GM21447 (cell line): ENCODE data around the gene IKBKG.
"Not testable (repeated sequence)": the region's sequence is repeated elsewhere in the genome, so short reads cannot be mapped to it uniquely, and the experiment has no call there.

Experiments used
- ATAC-seq: cut with Tn5 transposase; IDR thresholded peaks from one replicate; pipeline ENCODE4 v1.9.1; 2021; ENCODE audit not compliant: unreplicated experiment

The IKBKG gene

GRCh38 chrX:154552112-154552806 lies 4.8 kb downstream of the IKBKG start:
- ATAC-seq = not testable (repeated sequence)

DNA sequence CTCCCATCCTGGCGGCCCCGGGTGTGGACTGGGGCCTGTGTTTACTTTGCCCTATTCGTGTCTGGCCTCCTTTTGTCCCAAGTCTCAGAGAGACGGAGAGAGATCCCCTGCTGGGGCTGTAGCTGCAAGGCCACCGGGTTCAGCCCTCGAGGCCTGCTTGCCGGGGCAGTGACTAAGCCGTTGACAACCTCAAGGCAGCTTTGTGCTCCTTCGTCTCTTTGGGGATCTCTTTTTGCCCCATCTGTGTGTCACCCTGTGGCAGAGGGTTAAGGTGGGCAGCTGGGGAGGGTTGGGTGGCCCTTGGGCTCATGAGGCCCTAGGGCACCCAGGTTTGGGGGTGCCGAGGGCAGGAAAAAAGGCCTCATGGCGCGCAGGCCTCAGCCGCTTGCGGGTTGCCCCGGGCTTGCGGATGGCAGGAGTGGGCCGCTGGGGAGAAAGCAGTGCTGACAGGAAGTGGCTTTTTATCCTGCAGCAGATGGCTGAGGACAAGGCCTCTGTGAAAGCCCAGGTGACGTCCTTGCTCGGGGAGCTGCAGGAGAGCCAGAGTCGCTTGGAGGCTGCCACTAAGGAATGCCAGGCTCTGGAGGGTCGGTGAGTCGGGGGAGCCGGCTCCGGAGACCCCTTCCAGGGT lies 10.8 kb downstream of the IKBKG start:
- not testable (repeated sequence) for ATAC-seq

- ATAC-seq = not testable (repeated sequence)
Observed at GRCh38 chrX:154558896-154559295, 11.5 kb downstream of the IKBKG start.

- ATAC-seq = not testable (repeated sequence)
Observed at GRCh38 chrX:154560326-154560725, 12.9 kb downstream of the IKBKG start.

DNA sequence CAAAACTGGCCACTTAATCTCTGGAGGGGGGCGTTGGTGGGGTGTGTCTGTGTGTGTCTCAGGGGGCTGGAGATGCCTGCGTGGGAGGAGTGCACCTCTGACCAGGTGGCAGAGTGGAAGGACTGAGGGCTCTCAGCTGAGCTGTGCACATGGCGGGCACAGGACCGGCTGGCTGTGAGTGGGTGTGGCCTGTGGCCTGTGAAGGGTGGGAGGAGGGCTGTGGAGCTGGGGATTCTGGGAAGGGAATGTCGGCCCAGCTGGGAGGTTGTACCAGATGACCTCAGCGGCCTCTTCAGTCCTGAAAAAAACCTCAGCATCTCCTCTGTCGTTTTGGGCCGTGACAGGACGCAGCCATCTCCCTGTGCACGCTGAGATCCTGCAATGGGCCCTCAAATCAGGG lies 14.9 kb downstream of the IKBKG start:
- ATAC-seq = not testable (repeated sequence)

GRCh38 chrX:154570361-154570760 lies 22.9 kb downstream of the IKBKG start:
- ATAC-seq = not testable (repeated sequence)

- not testable (repeated sequence) for ATAC-seq
Observed at GRCh38 chrX:154573061-154573460, 25.6 kb downstream of the IKBKG start.

DNA sequence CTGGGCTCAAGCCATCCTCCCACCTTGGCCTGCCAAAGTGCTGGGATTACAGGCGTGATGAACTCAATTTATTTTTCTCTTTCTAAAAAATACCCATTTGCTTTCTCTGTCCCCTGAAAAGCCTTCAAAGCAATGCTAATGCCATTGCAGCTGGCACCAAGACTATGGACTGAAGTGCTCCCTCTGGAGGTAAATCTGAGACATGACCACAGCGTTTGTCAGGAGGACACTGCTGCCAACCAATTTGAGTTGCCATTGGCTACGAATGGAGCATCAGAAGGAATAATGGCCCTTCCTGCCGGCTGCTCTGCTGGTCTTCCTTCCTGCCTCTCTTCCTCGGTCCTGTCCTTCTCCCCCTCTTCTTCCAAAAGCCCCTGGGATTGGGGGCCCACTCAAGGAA lies 27.7 kb downstream of the IKBKG start:
- ATAC-seq = not testable (repeated sequence)

DNA sequence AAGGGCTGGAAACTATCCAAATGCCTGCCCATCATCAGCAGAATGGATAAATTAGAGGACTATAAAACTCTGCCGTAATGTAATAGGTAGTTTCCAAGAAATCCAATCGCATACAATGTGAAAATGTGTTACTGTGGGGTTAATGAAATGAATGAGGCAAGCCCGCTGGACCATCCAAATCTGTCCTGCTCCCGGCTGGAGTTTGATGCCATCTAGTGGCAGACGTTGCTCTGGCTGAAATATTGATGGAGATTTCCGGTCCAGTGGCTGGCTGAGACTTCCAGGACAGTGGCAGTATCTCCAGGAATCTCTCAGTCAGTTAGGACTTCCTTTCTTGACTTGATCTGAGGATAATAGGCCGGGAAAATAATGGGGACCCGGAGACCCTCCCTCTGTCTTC lies 35.6 kb downstream of the IKBKG start:
- not testable (repeated sequence) for ATAC-seq

DNA sequence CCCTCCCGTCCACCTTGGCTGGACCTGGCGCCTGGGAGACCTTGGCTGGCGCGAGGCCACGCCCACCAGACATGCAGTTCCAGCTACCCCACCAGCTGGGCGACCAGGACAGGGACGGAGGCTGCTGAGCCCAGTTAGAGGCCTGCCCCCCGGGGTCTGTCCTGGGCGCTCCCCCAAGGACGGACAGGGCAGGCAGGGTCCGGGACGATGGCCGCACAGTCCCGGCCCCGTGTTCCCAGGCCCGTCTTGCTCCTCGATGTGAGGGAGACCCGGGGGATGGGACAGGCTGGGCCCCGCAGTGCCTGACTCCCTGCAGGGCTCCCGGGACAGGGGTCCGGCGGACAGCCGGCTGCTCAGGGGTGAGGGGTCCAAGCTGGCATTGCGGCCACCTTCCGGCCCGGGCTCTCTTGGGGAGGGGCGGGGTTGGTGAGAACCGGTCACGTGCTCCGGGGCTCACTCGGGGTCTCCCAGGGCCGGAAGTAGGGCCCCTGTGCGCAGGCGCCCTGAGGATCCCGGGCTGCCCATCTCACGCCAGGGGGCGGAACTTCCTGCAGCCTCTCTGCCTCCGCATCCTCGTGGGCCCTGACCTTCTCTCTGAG lies 37.3 kb downstream of the IKBKG start, which contains the start of gene CTAG1A:
Gene CTAG1A, plus strand, starts transcription at position 549 of the 599 bp plus-strand sequence. CDS start 74 bp downstream, outside the sequence.
- ATAC-seq = not testable (repeated sequence)

DNA sequence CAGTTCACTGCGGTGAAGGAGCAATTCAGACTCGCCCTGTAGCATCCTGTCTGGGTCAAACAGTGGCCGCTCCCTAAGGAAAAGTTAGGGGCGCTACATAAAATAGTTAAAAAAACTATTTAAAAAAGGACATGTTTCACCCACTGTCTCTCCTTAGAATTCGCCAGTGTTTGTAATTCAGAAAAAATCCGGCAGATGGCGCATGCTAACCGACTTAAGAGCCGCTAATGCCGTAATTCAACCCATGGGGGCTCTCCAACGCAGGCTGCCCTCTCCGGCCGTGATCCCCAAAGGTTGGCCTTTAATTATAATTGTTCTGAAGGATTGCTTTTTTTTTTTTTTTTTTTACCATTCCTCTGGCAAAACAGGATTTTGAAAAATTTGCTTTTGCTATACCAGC lies 43.0 kb downstream of the IKBKG start:
- not testable (repeated sequence) for ATAC-seq

- ATAC-seq = no peak
Observed at GRCh38 chrX:154592505-154592904, 45.1 kb downstream of the IKBKG start.

- no peak for ATAC-seq
Observed at GRCh38 chrX:154593201-154593600, 45.8 kb downstream of the IKBKG start.

DNA sequence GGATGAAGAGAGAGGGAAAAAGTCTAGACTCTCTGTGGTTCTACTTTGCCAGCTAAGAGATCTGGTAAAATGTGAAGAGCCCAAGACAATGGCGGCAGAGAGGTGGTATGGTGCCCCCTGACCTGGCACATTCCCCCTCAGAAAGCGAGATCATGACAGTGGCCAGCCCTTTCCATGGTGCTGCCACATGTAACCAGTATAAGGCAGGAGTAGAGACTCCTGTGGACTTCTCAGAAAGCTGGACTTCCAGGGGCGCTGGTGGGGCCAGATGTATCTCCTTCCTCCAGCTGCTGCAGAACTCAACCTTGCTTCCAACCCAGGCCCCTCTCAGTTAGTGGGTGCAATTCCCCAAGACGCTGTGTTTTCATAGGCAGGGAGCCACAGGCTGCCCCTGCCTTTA lies 47.1 kb downstream of the IKBKG start:
- no peak for ATAC-seq

DNA sequence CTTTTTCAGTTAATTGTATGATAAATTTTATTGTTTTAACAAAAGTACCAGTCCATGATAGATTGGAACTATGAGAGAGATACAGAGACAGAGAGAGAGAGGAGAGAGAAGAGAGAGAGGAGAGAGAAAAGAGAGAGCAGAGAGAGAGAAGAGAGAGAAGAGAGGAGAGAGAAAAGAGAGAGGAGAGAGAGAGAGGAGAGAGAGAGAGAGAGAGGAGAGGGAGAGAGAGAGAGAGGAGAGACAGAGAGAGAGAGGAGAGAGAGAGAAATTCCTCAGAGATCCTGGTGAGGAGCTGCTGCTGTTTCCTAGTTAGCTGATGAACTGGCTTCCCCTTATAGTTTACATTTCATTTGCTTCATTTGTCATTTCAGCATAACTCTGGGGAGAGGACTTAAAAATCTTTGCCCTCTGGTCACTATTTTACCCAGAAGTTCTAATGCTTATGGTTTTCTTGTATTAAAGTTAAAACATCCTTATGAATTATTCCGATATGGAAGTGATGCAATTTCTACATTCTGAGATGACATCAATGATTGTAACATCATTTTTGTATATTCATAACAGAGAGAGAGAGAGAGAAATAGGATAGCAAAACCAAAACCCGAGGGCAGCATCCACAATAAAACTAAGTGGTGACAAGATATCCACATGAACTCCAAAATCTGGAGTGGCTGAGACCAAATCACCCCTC lies 48.3 kb downstream of the IKBKG start:
- no peak for ATAC-seq

DNA sequence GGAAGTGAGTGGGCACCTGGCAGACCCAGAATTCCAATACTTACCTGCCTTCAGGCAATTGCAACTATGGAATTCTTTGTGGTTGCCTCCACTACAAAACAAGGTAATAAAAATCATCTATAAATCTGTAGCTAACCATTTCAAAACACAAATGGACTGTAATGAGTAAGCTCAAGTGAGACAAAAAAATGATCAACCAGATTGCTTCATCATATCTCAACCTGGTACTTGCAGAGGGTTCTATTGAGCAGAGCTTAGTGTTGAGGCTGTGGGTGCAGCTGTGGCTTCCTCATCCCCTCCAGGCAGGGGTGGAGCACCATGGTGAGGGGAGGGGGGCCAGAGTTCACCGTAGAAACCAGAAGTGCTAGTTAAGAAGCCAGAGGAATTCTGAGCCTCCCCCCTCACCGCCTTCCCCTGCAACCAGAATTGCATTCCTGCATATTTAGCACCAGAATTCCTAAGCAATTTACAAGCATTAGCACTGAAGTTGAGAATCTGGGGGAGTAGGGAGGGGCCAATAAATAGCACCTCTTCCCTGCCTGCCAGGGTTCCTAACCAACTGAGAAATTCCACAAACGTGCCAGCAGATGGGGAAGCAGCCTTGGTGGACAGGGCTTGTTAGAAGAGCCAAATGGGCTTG lies 49.0 kb downstream of the IKBKG start:
- no peak for ATAC-seq

DNA sequence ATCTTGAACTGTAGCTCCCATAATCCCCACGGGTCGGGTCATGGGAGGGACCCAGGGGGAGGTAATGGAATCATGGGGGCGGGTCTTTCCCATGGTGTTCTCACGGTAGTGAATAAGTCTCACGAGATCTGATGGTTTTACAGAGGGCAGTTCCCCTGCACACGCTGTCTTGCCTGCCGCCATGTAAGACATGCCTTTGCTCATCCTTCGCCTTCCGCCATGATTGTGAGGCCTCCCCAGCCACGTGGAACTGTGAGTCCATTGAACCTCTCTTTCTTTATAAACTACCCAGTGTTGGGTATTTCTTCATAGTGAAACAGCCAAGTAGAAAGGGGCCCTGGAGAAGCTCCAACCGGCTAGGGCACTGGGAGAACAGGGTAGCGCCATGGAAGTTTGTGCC lies 49.8 kb downstream of the IKBKG start:
- ATAC-seq = no peak

DNA sequence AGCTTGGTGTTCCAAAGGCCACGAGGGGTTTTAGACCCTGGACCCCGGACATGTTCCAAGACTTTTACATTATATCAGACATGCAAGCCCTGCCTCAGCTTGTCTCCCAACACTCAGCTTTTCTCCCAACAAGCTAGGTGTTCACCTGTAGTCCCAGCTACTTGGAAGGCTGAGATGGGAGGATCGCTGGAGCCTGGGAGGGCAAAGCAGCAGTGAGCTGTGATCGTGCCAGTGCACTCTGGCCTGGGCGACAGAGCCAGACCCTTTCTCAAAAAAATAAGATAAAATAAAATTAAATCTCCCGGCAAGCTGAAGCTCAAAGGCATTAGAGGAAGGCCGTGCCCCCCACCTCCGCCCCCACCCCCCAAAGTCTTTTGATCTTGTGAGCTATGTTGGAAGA lies 51.2 kb downstream of the IKBKG start:
- ATAC-seq = no peak

DNA sequence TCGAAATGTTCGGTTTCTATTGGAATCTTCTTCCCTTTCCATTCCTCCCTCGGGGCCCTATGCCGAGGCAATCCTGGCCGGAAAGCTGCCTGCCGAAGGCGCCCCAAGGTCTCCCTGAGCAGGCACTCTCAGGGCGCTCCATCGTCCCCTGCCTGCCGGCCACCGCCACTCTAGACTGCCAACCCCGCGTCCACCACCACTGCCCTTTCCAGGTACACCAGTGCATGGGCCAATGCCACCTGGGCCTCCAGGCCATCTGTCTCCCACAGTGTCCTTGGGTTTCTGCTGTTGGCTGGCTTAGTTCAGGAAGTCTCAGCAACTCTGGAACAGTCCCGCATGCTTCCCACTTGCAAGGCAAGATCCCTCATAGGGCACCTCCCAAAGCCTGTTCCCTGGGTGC lies 52.1 kb downstream of the IKBKG start:
- ATAC-seq = no peak

- ATAC-seq = no peak
Observed at GRCh38 chrX:154600759-154601374, 53.4 kb downstream of the IKBKG start.

DNA sequence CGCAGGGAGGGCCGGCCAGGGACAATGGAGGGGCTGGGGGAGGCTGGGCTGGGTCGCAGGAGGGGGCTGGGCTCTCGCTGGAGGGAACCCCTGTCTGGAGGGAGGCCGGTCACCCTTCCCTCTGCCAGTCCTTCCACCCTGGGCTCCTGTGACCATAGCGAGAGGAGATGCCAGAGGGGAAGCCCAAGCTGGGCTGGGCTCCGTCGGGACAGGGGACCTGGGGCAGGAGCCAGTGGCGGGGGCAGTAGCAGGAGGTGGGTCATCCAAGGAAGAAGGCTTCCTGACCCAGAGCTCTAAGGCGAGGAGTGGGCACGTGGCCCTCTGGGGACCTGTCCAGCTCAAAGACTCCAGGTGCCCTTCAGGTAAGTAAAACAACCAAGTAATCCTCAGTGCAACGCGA lies 54.8 kb downstream of the IKBKG start:
- no peak for ATAC-seq
